Measurements from ENCODE around the gene LDLRAD4. TPM values are rescaled to one million over a fixed set of nuclear protein-coding genes. Genes with fewer than 3 reads are reported as not detected.

The LDLRAD4 gene
- polyA plus RNA-seq, 4 donors, result 2.7 to 17.6 (median 7.0) TPM

- no peak for FAIRE-seq
- WGBS, 3 donors, result 64 to 81% (median 76%) methylated on average over 7 of the region's 7 CpGs
Measured at GRCh38 chr18:13290856-13291271, 72.3 kb downstream of the LDLRAD4 start.

GRCh38 chr18:13291299-13291698, 72.7 kb downstream of the LDLRAD4 start:
- no peaks in the 10 kb centered on the region for H3K36me3 ChIP-seq (ENCODE audit: control insufficient read depth in 3 of 3, insufficient read depth in 2 of 3, low read depth in 1 of 3, low read length in 3 of 3)
- H3K9me3 ChIP-seq (ENCODE audit: control insufficient read depth in 2 of 2, insufficient read depth in 1 of 2, low read depth in 1 of 2, low read length in 1 of 2), result no peaks in the 10 kb centered on the region
- FAIRE-seq (no peak), DNase-seq (no peak)
- H3K27me3 ChIP-seq (ENCODE audit: control insufficient read depth in 3 of 3, insufficient read depth in 3 of 3, low read length in 3 of 3), result no peaks in the 10 kb centered on the region
- no peaks in the 10 kb centered on the region for H3K4me1 ChIP-seq (ENCODE audit: control insufficient read depth in 3 of 3, insufficient read depth in 2 of 3, low read depth in 1 of 3, low read length in 2 of 3)
- no peak overlapping the region for H3K27ac ChIP-seq (ENCODE audit: low read depth in 1 of 3, low read length in 2 of 3)
- WGBS, 3 donors, result 85 to 91% (median 90%) methylated on average over 8 of the region's 8 CpGs
- no peak overlapping the region for H3K4me3 ChIP-seq (ENCODE audit: low read depth in 1 of 3, low read length in 3 of 3)

More at GRCh38 chr18:13290856-13291271, 72.3 kb downstream of the LDLRAD4 start:
- Histone ChIP-seq H3K4me1 (ENCODE audit: control insufficient read depth in 3 of 3, insufficient read depth in 2 of 3, low read depth in 1 of 3, low read length in 2 of 3) (no peaks in the 10 kb centered on the region), H3K4me3 (ENCODE audit: low read depth in 1 of 3, low read length in 3 of 3) (no peak overlapping the region), H3K27me3 (ENCODE audit: control insufficient read depth in 3 of 3, insufficient read depth in 3 of 3, low read length in 3 of 3) (no peaks in the 10 kb centered on the region), H3K9me3 (ENCODE audit: control insufficient read depth in 2 of 2, insufficient read depth in 1 of 2, low read depth in 1 of 2, low read length in 1 of 2) (no peaks in the 10 kb centered on the region), H3K27ac (ENCODE audit: low read depth in 1 of 3, low read length in 2 of 3) (no peak overlapping the region), H3K36me3 (ENCODE audit: control insufficient read depth in 3 of 3, insufficient read depth in 2 of 3, low read depth in 1 of 3, low read length in 3 of 3) (no peaks in the 10 kb centered on the region)
- DNase-seq, result no peak

GRCh38 chr18:13291745-13292447, 73.3 kb downstream of the LDLRAD4 start:
- FAIRE-seq (no peak), DNase-seq (no peak)
- no peak overlapping the region for H3K27ac ChIP-seq (ENCODE audit: low read depth in 1 of 3, low read length in 2 of 3)
- 88 to 92% (median 89%) methylated on average over 7 of the region's 7 CpGs for WGBS, 3 donors
- H3K4me1 ChIP-seq (ENCODE audit: control insufficient read depth in 3 of 3, insufficient read depth in 2 of 3, low read depth in 1 of 3, low read length in 2 of 3), result no peaks in the 10 kb centered on the region
- H3K36me3 ChIP-seq (ENCODE audit: control insufficient read depth in 3 of 3, insufficient read depth in 2 of 3, low read depth in 1 of 3, low read length in 3 of 3), result no peaks in the 10 kb centered on the region
- H3K27me3 ChIP-seq (ENCODE audit: control insufficient read depth in 3 of 3, insufficient read depth in 3 of 3, low read length in 3 of 3), result no peaks in the 10 kb centered on the region
- no peaks in the 10 kb centered on the region for H3K9me3 ChIP-seq (ENCODE audit: control insufficient read depth in 2 of 2, insufficient read depth in 1 of 2, low read depth in 1 of 2, low read length in 1 of 2)
- H3K4me3 ChIP-seq (ENCODE audit: low read depth in 1 of 3, low read length in 3 of 3), result no peak overlapping the region

- 89 to 93% (median 92%) methylated on average over 12 of the region's 12 CpGs for WGBS, 3 donors
- H3K4me3 ChIP-seq (ENCODE audit: low read depth in 1 of 3, low read length in 3 of 3), result no peak overlapping the region
- no peak overlapping the region for H3K27ac ChIP-seq (ENCODE audit: low read depth in 1 of 3, low read length in 2 of 3)
- DNase-seq (no peak), FAIRE-seq (no peak)
- H3K4me1 ChIP-seq (ENCODE audit: control insufficient read depth in 3 of 3, insufficient read depth in 2 of 3, low read depth in 1 of 3, low read length in 2 of 3), result no peaks in the 10 kb centered on the region
- H3K9me3 ChIP-seq (ENCODE audit: control insufficient read depth in 2 of 2, insufficient read depth in 1 of 2, low read depth in 1 of 2, low read length in 1 of 2), result no peaks in the 10 kb centered on the region
- H3K36me3 ChIP-seq (ENCODE audit: control insufficient read depth in 3 of 3, insufficient read depth in 2 of 3, low read depth in 1 of 3, low read length in 3 of 3), result no peaks in the 10 kb centered on the region
- H3K27me3 ChIP-seq (ENCODE audit: control insufficient read depth in 3 of 3, insufficient read depth in 3 of 3, low read length in 3 of 3), result no peaks in the 10 kb centered on the region
Measured at GRCh38 chr18:13292736-13293135, 74.2 kb downstream of the LDLRAD4 start.

- Histone ChIP-seq H3K27me3 (ENCODE audit: control insufficient read depth in 3 of 3, insufficient read depth in 3 of 3, low read length in 3 of 3) (no peaks in the 10 kb centered on the region), H3K27ac (ENCODE audit: low read depth in 1 of 3, low read length in 2 of 3) (no peak overlapping the region), H3K4me3 (ENCODE audit: low read depth in 1 of 3, low read length in 3 of 3) (no peak overlapping the region), H3K36me3 (ENCODE audit: control insufficient read depth in 3 of 3, insufficient read depth in 2 of 3, low read depth in 1 of 3, low read length in 3 of 3) (no peaks in the 10 kb centered on the region), H3K4me1 (ENCODE audit: control insufficient read depth in 3 of 3, insufficient read depth in 2 of 3, low read depth in 1 of 3, low read length in 2 of 3) (no peaks in the 10 kb centered on the region), H3K9me3 (ENCODE audit: control insufficient read depth in 2 of 2, insufficient read depth in 1 of 2, low read depth in 1 of 2, low read length in 1 of 2) (no peaks in the 10 kb centered on the region)
- no peak for DNase-seq
- no peak for FAIRE-seq
- WGBS, 3 donors, result 92 to 95% (median 92%) methylated on average over 14 of the region's 14 CpGs
Measured at GRCh38 chr18:13294309-13294708, 75.7 kb downstream of the LDLRAD4 start.

- DNase-seq (no peak), FAIRE-seq (no peak)
- no peaks in the 10 kb centered on the region for H3K36me3 ChIP-seq (ENCODE audit: control insufficient read depth in 3 of 3, insufficient read depth in 2 of 3, low read depth in 1 of 3, low read length in 3 of 3)
- no peaks in the 10 kb centered on the region for H3K9me3 ChIP-seq (ENCODE audit: control insufficient read depth in 2 of 2, insufficient read depth in 1 of 2, low read depth in 1 of 2, low read length in 1 of 2)
- H3K4me1 ChIP-seq (ENCODE audit: control insufficient read depth in 3 of 3, insufficient read depth in 2 of 3, low read depth in 1 of 3, low read length in 2 of 3), result no peaks in the 10 kb centered on the region
- no peak overlapping the region for H3K4me3 ChIP-seq (ENCODE audit: low read depth in 1 of 3, low read length in 3 of 3)
- no peaks in the 10 kb centered on the region for H3K27me3 ChIP-seq (ENCODE audit: control insufficient read depth in 3 of 3, insufficient read depth in 3 of 3, low read length in 3 of 3)
- H3K27ac ChIP-seq (ENCODE audit: low read depth in 1 of 3, low read length in 2 of 3), result no peak overlapping the region
- 93 to 96% (median 94%) methylated on average over 16 of the region's 16 CpGs for WGBS, 3 donors
Measured at GRCh38 chr18:13295894-13296293, 77.3 kb downstream of the LDLRAD4 start.

- H3K9me3 ChIP-seq (ENCODE audit: control insufficient read depth in 2 of 2, insufficient read depth in 1 of 2, low read depth in 1 of 2, low read length in 1 of 2), result no peaks in the 10 kb centered on the region
- DNase-seq (no peak), FAIRE-seq (no peak)
- H3K27me3 ChIP-seq (ENCODE audit: control insufficient read depth in 3 of 3, insufficient read depth in 3 of 3, low read length in 3 of 3), result no peaks in the 10 kb centered on the region
- H3K36me3 ChIP-seq (ENCODE audit: control insufficient read depth in 3 of 3, insufficient read depth in 2 of 3, low read depth in 1 of 3, low read length in 3 of 3), result no peaks in the 10 kb centered on the region
- no peaks in the 10 kb centered on the region for H3K4me1 ChIP-seq (ENCODE audit: control insufficient read depth in 3 of 3, insufficient read depth in 2 of 3, low read depth in 1 of 3, low read length in 2 of 3)
- 76 to 88% (median 86%) methylated on average over 15 of the region's 15 CpGs for WGBS, 3 donors
- H3K4me3 ChIP-seq (ENCODE audit: low read depth in 1 of 3, low read length in 3 of 3), result no peak overlapping the region
- no peak overlapping the region for H3K27ac ChIP-seq (ENCODE audit: low read depth in 1 of 3, low read length in 2 of 3)
Measured at GRCh38 chr18:13296867-13297574, 78.5 kb downstream of the LDLRAD4 start.

GRCh38 chr18:13298262-13298661, 79.7 kb downstream of the LDLRAD4 start:
- Histone ChIP-seq H3K4me3 (ENCODE audit: low read depth in 1 of 3, low read length in 3 of 3) (no peak overlapping the region), H3K36me3 (ENCODE audit: control insufficient read depth in 3 of 3, insufficient read depth in 2 of 3, low read depth in 1 of 3, low read length in 3 of 3) (no peaks in the 10 kb centered on the region), H3K4me1 (ENCODE audit: control insufficient read depth in 3 of 3, insufficient read depth in 2 of 3, low read depth in 1 of 3, low read length in 2 of 3) (no peaks in the 10 kb centered on the region), H3K27me3 (ENCODE audit: control insufficient read depth in 3 of 3, insufficient read depth in 3 of 3, low read length in 3 of 3) (no peaks in the 10 kb centered on the region), H3K27ac (ENCODE audit: low read depth in 1 of 3, low read length in 2 of 3) (no peak overlapping the region), H3K9me3 (ENCODE audit: control insufficient read depth in 2 of 2, insufficient read depth in 1 of 2, low read depth in 1 of 2, low read length in 1 of 2) (no peaks in the 10 kb centered on the region)
- WGBS, 3 donors, result 93 to 97% (median 95%) methylated on average over 10 of the region's 10 CpGs
- FAIRE-seq (no peak), DNase-seq (no peak)

Measured in small intestine (tissue), 7 donors.